OCI-LY1 (cell line): ENCODE measurements around the gene KRTAP9-1.
"Not testable (repeated sequence)": the region's sequence is repeated elsewhere in the genome, so short reads cannot be mapped to it uniquely, and the experiment has no call there.

Experiments used
- H2AFZ ChIP-seq: fragments of 200-600 bp; sonication (generic), shearing (Covaris generic); 2 replicates; pipeline ENCODE4 v1.6.0; 2014; ENCODE audit warnings: antibody characterized with exemption, mild to moderate bottlenecking, low read length
- H3F3A ChIP-seq: fragments of 200-600 bp; sonication (generic), shearing (Covaris generic); 2 replicates; pipeline ENCODE4 v1.6.0; 2014; ENCODE audit warnings: mild to moderate bottlenecking, antibody characterized with exemption, low read length, moderate library complexity; ENCODE audit not compliant: insufficient read depth
- H3K27ac ChIP-seq: fragments of 200-600 bp; sonication (generic); 2 replicates; pipeline ENCODE4 v1.5.1; 2014; ENCODE audit warnings: low read length, mixed run types, mild to moderate bottlenecking, low read depth; ENCODE audit not compliant: poor library complexity, severe bottlenecking
- H3K27me3 ChIP-seq: fragments of 200-600 bp; sonication (generic); 2 replicates; pipeline ENCODE4 v1.6.0; 2014; ENCODE audit warnings: antibody characterized with exemption, mild to moderate bottlenecking, low read length, moderate library complexity; ENCODE audit not compliant: insufficient read depth
- H3K36me3 ChIP-seq: fragments of 200-600 bp; sonication (generic); 2 replicates; pipeline ENCODE4 v1.6.1; 2014; ENCODE audit warnings: mild to moderate bottlenecking, antibody characterized with exemption, low read length, moderate library complexity, mixed read lengths; ENCODE audit not compliant: insufficient read depth
- H3K4me1 ChIP-seq: fragments of 200-600 bp; sonication (generic); 2 replicates; pipeline ENCODE4 v1.5.1; 2014; ENCODE audit warnings: mild to moderate bottlenecking, low read length, moderate library complexity; ENCODE audit not compliant: insufficient read depth, severe bottlenecking
- H3K4me2 ChIP-seq: fragments of 200-600 bp; sonication (generic), shearing (Covaris generic); 2 replicates; pipeline ENCODE4 v1.6.1; 2014; ENCODE audit warnings: low read length
- H3K4me3 ChIP-seq: fragments of 200-600 bp; sonication (generic); 2 replicates; pipeline ENCODE4 v1.5.1; 2014; ENCODE audit warnings: low read length, low read depth, mild to moderate bottlenecking, mixed read lengths; ENCODE audit not compliant: poor library complexity, severe bottlenecking
- H3K79me2 ChIP-seq: fragments of 200-600 bp; shearing (Covaris generic); 2 replicates; pipeline ENCODE4 v1.6.1; 2016; ENCODE audit warnings: mixed run types, low read length, mixed read lengths; ENCODE audit not compliant: insufficient read depth
- H3K9ac ChIP-seq: fragments of 200-600 bp; sonication (generic), shearing (Covaris generic); 2 replicates; pipeline ENCODE4 v1.6.1; 2014; ENCODE audit warnings: mild to moderate bottlenecking, low read length, mixed read lengths
- H3K9me2 ChIP-seq: fragments of 200-600 bp; sonication (generic), shearing (Covaris generic); 2 replicates; pipeline ENCODE4 v1.6.1; 2014; ENCODE audit warnings: low read depth, mild to moderate bottlenecking, low read length, mixed read lengths
- H3K9me3 ChIP-seq: fragments of 200-600 bp; shearing (Covaris generic); 2 replicates; pipeline ENCODE4 v1.6.1; 2014; ENCODE audit warnings: low read length, mixed read lengths
- H4K20me1 ChIP-seq: fragments of 200-600 bp; sonication (generic), shearing (Covaris generic); 2 replicates; pipeline ENCODE4 v1.6.0; 2016; ENCODE audit warnings: mild to moderate bottlenecking, low read length; ENCODE audit not compliant: insufficient read depth
- CTCF ChIP-seq: fragments of 200-600 bp; sonication (generic), shearing (Covaris generic); IDR thresholded peaks from 2 replicates; pipeline ENCODE4 v1.5.1; 2017; ENCODE audit warnings: mild to moderate bottlenecking, antibody characterized with exemption, low read length, moderate library complexity, mixed read lengths
- EZH2 ChIP-seq: fragments of 200-600 bp; sonication (generic), shearing (Covaris generic); IDR thresholded peaks from 2 replicates; pipeline ENCODE4 v1.8.0; 2017; ENCODE audit warnings: borderline replicate concordance, mixed run types, mild to moderate bottlenecking, antibody characterized with exemption, low read length, moderate library complexity, mixed read lengths

The KRTAP9-1 gene

GRCh38 chr17:41215681-41216080, 26.0 kb downstream of the KRTAP9-1 start:
- H3K79me2 ChIP-seq = no peaks in the 10 kb centered on the region
- H3K27ac ChIP-seq = no peak overlapping the region
- H2AFZ ChIP-seq = no peak overlapping the region
- H4K20me1 ChIP-seq = no peaks in the 10 kb centered on the region
- no peaks in the 10 kb centered on the region for H3K36me3 ChIP-seq
- H3K9me3 ChIP-seq = no peaks in the 10 kb centered on the region
- H3K4me3 ChIP-seq = no peak overlapping the region
- no peak overlapping the region for H3K9ac ChIP-seq
- H3K4me2 ChIP-seq = no peak overlapping the region
- H3F3A ChIP-seq = no peaks in the 10 kb centered on the region
- TF ChIP-seq CTCF = no peak
- TF ChIP-seq EZH2 = no peak
- H3K9me2 ChIP-seq = no peaks in the 10 kb centered on the region
- no peaks in the 10 kb centered on the region for H3K4me1 ChIP-seq
- H3K27me3 ChIP-seq = no peaks in the 10 kb centered on the region

GRCh38 chr17:41223821-41224220, 34.1 kb downstream of the KRTAP9-1 start:
- Histone ChIP-seq H3K9me3 (no peaks in the 10 kb centered on the region), H4K20me1 (no peaks in the 10 kb centered on the region), H3K4me3 (no peak overlapping the region), H3K27me3 (no peaks in the 10 kb centered on the region), H3K9me2 (no peaks in the 10 kb centered on the region), H3K36me3 (no peaks in the 10 kb centered on the region), H3F3A (no peaks in the 10 kb centered on the region), H3K4me2 (no peak overlapping the region), H3K9ac (no peak overlapping the region), H3K27ac (no peak overlapping the region), H2AFZ (no peak overlapping the region), H3K4me1 (no peaks in the 10 kb centered on the region), H3K79me2 (no peaks in the 10 kb centered on the region)
- TF ChIP-seq CTCF (no peak), EZH2 (no peak)

GRCh38 chr17:41226051-41226450, 36.4 kb downstream of the KRTAP9-1 start:
- Histone ChIP-seq H3K4me1 (no peaks in the 10 kb centered on the region), H2AFZ (no peak overlapping the region), H3K9me2 (no peaks in the 10 kb centered on the region), H3K27ac (no peak overlapping the region), H3K9ac (no peak overlapping the region), H4K20me1 (no peaks in the 10 kb centered on the region), H3K9me3 (no peaks in the 10 kb centered on the region), H3F3A (no peaks in the 10 kb centered on the region), H3K4me3 (no peak overlapping the region), H3K4me2 (no peak overlapping the region), H3K79me2 (no peaks in the 10 kb centered on the region), H3K27me3 (no peaks in the 10 kb centered on the region), H3K36me3 (no peaks in the 10 kb centered on the region)
- TF ChIP-seq CTCF = no peak
- TF ChIP-seq EZH2 = no peak

DNA sequence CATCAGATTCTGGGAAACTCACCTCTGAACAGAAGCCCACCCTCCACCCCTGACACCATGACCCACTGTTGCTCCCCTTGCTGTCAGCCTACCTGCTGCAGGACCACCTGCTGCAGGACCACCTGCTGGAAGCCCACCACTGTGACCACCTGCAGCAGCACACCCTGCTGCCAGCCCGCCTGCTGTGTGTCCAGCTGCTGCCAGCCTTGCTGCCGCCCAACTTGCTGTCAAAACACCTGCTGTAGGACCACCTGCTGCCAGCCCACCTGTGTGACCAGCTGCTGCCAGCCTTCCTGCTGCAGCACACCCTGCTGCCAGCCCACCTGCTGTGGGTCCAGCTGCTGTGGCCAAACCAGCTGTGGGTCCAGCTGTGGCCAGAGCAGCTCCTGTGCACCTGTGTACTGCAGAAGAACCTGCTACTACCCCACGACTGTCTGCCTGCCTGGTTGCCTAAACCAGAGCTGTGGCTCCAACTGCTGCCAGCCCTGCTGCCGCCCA, 37.0 kb downstream of the KRTAP9-1 start, which contains the start of gene KRTAP9-2:
KRTAP9-2 (plus strand) TSS at position 51 of the 498 bp plus-strand sequence; CDS start at position 58, 7 bp downstream.
- not testable (repeated sequence) for H3K27ac ChIP-seq, H2AFZ ChIP-seq, H3K79me2 ChIP-seq

More for the DNA sequence above, 37.0 kb downstream of the KRTAP9-1 start, which contains the start of gene KRTAP9-2:
- not testable (repeated sequence) for H3K36me3 ChIP-seq, H3K9me2 ChIP-seq, H3K9me3 ChIP-seq, H3K9ac ChIP-seq, H4K20me1 ChIP-seq, H3K4me1 ChIP-seq, H3K27me3 ChIP-seq, H3K4me3 ChIP-seq, H3K4me2 ChIP-seq, H3F3A ChIP-seq
